Kidney capillary endothelial cell (primary cell): Measurements from ENCODE around the gene RC3H1.
"Not testable (repeated sequence)": the region's sequence is repeated elsewhere in the genome, so short reads cannot be mapped to it uniquely, and the experiment has no call there.

ENCODE experiments used
- DNase-seq: peaks from one replicate; pipeline ENCODE4 v3.0.0-alpha.2; 2018; ENCODE audit warnings: low spot score

The RC3H1 gene

GRCh38 chr1:174022080-174022975 lies at the start of gene RC3H1:
RC3H1 (minus strand) TSS chr1:174022357; CDS start chr1:173992985, 29,372 bp downstream.
- peak; percentile 83 for DNase-seq

DNA sequence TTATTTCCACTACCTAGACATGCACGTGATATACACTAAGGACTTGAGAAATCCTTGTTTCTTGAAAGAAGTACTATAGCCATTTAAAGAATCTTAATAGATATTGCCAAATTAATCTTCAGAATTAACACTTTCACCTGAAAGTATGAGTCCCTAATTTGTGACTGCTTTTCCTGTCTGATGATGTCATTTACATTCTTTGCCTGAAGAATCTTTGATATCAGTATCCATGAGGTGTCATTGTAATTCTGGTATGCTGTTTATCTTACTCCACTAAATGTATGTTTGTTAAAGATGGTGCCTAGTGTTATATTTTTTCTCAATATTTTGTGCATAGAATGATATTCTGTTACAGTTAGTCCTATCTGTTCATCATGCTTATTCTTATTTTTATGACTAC lies 48.5 kb upstream of the RC3H1 start:
- no peak for DNase-seq

DNA sequence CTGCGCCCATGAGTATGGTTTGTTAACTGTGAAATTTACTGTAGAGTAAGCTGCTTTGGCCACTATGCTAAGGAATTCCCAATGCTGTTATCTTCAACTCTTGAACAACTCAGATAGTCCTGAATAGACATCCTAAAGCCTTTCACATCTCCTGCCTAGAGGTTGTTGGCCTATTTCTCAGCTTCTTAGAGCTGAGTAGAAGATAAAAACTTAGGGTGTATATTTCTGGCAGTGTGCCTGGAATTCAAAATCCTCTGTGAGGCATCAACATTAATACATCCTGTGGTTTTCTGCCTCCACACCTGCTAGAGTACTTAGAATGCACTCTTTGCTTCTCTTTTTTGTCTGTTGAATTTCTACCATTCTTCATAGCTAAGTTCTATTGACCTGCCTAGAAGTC lies 45.8 kb upstream of the RC3H1 start:
- DNase-seq = no peak

DNA sequence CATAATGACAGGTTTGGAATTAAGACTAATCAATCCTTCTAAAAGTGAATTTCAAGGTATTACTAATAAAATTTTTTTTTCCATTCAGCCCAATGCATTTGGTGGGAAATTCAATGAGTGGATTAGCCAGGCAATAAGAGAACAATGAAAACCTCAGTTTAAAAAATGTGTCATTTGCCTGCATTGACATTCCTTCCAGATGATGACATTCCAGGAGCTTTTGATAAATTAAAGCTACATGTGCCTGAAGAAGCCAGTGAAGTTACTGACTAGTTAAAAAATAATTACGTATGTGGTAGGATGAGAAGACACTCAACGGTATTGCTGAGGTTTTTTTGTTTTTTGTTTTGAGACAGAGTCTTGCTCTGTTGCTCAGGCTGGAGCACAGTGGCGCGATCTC lies 37.9 kb upstream of the RC3H1 start:
- peak; percentile 40 for DNase-seq

DNA sequence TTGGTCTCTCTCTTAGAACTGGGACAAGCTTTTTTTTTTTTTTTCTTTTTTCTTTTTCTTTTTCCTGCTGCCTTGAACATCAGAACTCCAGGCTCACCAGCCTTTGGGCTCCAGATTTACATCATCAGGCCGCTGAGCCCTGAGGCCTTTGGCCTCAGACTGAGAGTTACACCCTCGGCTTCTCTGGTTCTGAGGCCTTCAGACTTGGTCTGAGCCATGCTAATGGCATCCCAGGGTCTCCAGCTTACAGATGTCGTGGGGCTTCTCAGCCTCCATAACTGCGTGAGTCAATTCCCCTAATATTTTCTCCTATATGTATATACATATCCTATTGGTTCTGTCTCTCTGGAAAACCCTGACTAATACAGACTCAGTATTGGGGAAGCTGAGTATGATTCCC lies 36.5 kb upstream of the RC3H1 start:
- no peak for DNase-seq

DNA sequence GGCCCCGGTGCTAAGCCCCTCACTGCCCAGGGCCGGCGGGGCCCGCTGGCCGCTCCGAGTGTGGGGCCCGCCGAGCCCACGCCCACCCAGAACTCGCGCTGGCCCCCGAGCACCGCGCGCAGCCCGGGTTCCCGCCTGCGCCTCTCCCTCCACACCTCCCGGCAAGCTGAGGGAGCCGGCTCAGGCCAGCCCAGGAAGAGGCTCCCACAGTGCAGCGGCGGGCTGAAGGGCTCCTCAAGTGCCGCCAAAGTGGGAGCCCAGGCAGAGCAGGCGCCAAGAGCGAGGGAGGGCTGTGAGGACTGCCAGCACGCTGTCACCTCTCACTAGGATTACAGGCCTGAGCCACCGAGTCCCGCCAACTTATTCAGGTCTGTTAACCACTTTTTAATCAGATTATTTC lies 34.5 kb upstream of the RC3H1 start:
- DNase-seq = not testable (repeated sequence)

- not testable (repeated sequence) for DNase-seq
Measured at GRCh38 chr1:174055797-174056196, 33.6 kb upstream of the RC3H1 start.

DNA sequence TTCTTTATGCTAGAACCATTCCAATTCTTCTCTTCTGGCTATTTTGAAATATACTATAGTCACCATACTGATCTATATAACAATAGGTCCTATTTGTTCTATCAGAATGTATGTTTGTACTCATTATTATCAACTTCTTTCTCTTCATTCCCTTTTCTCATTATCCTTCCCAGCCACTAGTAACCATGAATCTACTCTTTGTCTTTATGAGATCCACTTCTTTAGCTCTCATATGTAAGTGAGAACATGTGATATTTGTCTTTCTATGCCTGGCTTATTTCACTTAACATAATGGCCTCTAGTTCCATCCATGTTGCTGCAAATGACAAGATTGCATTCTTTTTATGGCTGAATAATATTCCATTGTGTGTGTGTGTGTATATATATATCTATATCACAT lies 31.7 kb upstream of the RC3H1 start:
- no peak for DNase-seq

GRCh38 chr1:174052621-174053020 lies 30.5 kb upstream of the RC3H1 start:
- DNase-seq = no peak

- no peak for DNase-seq
Measured at GRCh38 chr1:174051956-174052355, 29.8 kb upstream of the RC3H1 start.

DNA sequence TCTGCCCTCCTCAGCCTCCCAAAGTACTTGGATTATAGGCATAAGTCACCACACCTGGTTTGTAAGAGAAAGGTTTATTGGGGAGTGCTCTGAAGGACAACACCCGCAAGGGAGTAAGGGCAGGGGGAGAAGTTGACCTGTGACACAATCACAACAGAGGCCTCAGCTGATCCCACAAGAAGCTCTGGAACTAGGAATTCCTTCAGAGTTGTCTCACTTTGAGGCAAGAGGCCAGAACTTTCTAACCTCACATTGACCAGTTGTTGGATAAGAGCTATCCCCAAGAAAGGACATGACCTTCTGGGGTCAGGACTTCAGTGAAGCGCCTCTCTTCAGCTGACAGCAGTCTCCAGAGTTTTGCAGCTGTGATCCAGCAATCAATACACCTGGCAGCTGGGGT lies 27.4 kb upstream of the RC3H1 start:
- no peak for DNase-seq

DNA sequence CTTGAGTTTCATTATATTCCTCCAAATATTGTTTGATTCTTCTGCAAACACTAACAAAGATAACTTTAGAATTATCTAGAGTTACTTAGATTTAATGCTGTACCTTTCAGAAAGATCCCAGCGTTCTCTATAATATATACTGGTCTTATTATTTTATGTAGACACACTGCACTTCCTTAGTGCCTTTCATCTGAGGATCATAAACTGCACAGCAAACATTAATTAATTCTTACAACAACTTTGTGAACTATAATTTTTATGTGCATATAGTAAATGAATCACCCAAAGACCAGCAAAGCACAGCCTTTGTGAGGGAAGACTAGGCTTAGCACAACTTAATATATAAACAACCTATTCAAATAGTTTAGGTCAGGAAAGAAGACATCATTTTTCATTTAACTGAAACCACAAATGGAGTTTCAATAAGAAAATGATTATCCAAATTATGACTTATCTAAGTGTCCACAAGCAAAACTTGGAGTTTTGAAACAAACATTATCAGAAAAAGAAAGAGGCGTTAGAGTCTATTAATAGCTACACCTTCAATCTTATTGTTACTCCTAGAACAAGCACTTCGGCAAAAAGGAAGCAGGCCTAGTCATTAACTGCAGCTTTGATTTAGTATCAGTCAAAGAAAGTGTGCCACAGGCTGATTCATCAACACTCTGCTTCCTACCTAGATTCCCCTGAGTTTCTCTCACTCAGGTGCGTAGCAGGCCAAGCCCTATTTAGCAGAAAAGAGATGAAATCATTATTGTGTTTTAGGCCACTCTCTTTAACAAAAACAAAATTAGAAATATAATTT lies 22.5 kb upstream of the RC3H1 start:
- DNase-seq = peak; percentile 44

DNA sequence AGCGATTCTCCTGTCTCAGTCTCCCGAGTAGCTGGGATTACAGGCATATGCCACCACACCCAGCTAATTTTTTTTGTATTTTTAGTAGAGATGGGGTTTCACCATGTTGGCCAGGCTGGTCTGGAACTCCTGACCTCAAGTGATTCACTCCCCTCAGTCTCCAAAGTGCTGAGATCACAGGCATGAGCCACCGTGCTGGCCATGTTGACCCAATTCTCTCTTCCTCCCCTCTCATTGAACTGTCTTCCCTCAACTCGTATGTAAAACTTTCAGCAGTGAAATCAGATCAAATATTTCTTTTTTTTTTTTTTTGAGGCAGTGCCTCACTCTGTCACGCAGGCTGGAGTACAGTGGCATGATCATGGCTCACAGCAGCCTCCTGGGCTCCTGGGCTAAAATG lies 20.4 kb upstream of the RC3H1 start:
- not testable (repeated sequence) for DNase-seq

DNA sequence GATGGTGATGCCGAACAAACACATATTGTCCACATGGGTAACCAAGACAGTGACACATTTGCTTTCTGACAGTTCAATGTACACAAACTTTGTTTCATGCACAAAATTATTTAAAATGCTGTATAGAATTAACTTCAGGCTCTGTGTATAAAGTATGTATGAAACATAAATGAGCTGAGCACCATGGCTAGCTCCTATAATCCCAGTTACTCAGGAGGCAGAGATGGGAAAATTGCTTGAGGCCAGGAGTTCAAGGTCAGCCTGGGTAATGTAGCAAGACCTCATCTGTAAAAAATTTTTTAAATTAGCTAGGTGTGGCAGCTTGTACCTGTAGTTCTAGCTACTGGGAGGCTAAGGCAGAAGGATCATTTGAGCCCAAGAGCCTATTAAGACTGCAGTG lies 19.2 kb upstream of the RC3H1 start:
- no peak for DNase-seq

DNA sequence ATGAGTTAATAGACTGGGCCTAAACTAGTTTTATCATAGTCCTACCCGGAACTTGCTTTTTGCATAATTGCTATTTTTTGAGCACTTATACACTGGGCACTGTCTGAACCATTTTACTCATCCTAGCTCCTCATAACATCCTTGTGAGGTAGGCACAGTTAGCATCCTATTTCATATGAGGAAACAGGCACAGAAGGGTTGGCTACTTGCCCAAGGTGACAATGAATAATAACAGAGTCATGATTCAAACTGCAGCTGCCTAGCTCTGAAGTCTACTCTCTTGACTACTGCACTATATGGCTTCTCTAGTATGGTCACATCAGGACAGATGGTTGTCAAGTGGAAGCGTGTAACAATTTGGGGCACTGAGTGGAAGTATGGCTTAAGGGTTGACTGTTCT lies 18.2 kb upstream of the RC3H1 start:
- peak; percentile 68 for DNase-seq

GRCh38 chr1:174039027-174039426 lies 16.9 kb upstream of the RC3H1 start:
- no peak for DNase-seq

DNA sequence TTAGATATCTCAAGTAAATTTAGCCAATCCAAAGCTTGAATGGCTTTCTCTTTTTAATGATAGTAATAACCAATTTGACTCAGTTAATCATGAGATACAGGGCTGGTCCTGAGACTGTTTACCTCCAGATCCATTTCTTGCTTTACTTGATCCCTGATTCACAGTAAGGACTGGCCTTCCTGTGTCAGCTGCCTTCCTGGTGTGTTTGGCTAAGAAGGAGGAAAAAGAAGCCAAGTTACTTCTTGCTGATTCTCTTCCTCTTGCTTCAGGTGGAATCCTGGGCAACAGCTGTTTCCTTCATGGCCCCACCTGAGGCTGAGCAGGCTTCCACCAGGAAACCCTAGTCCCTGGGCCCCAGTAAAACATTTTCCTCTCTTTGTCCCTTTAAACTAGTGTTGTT lies 14.6 kb upstream of the RC3H1 start:
- DNase-seq = no peak

DNA sequence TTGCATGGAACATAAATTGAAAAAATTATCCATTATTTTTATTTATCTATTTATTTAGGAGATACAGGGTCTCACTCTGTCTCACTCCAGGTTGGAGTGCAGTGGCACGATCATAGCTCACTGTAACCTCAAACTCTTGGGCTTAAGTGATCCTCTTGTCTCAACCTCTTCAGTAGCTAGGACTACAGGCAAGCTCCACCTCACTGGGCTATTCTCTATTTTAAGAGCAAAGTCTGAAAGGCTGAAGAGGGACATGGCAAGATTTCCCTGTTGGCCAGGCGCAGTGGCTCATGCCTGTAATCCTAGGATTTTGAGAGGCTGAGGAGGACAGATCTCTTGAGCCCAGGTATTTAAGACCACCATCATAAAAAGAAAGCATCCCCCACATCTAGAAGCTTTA lies 14.0 kb upstream of the RC3H1 start:
- no peak for DNase-seq

- no peak for DNase-seq
Measured at GRCh38 chr1:174032671-174033222, 10.6 kb upstream of the RC3H1 start.

- no peak for DNase-seq
Measured at GRCh38 chr1:174031099-174031498, 8.9 kb upstream of the RC3H1 start.

DNA sequence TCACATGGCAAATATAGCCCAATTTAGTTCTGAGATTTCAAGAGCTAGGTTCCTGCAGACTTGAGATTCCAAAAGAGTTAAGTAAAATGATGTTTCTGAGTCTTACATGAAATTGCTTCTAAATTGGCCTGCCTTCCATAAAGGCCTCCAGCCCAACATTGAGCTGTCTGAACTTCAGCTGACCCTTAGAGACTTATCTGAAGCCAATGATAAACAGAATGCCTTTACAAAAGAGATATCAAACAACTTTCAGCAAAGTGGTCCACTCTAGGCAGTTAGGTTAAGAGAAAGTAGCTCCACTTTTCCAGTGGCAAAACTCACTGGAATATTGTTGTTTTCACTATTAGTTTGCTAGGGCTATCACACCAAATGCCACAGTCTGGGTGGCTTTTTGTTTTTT lies 6.3 kb upstream of the RC3H1 start:
- DNase-seq = no peak

DNA sequence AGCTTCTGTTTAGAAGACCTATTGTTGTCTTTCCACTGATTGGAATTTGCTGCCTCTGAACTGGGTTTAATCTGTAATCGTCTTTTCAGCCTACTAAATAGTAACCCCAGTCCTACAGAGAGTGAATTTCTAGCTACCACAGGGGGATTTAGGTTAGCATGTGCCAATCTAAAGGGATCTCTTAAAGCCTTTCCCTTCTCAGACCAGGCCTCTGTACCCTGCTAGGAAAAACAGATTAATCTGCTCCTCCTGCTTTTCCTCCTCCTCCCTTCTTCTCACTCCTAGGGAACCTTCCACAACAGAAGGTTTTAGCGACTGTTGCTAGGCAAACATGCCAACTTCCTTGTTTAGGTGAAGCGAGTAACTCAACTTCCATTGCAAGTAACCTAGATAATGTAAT lies 1.3 kb upstream of the RC3H1 start:
- DNase-seq = no peak

DNA sequence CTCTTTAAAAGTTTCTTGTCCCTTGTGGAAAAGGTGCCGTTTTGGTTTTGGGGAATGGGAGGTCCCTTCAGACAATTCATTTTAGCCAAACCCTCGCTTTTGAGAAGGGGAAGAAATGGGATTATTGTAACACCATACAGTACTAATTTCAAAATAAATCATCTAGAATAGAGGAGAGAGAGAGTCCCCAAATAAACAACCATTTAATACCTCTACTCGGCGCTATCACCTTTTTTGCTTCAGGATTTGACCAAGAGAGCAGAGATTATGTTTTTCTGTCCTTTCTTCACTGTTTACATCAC lies 770 bp upstream of the RC3H1 start:
- no peak for DNase-seq
